GM13977 (cell line): ENCODE measurements around the gene STARD13.

Experiments used
- DNase-seq: peaks from one replicate; pipeline ENCODE4 v3.0.0; 2012; ENCODE audit warnings: low spot score
- in situ Hi-C: fragments of 300-500 bp; cut with MboI; formaldehyde crosslinking; loops from one replicate; pipeline ENCODE4 v1.12.0; 2022; ENCODE audit warnings: low sequenced_read_pairs, low pct_unique_long_range_greater_than_20kb, mixed read lengths, inconsistent platforms; ENCODE audit not compliant: unreplicated experiment
- TF ChIP-seq, protein P1 (sequence below): IDR thresholded peaks from 2 replicates; pipeline ENCODE4 v1.5.1; 2012; ENCODE audit warnings: mild to moderate bottlenecking, control low read depth; ENCODE audit not compliant: insufficient read depth; ENCODE audit errors: extremely low read depth, missing control alignments

Gene STARD13

DNA sequence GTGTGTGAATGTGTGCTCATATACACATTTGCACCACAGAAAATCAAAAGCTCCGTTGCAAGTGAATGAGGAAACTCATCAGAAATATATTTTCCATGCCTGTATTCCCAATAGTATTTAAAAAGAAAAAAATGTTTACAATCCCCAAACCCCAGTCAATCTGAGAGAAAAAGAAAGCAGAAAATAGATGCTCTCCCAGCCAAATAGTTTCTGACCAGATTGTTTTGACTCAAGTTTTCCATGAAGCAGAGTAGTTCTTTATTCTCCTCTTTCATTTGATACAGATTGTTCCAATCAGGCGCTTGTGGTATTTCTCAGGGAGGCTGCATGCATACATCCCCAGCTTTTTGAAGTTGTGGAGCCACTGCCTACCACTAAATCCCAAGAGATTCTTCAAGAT lies 110.6 kb downstream of the STARD13 start:
- no peak for DNase-seq
- in situ Hi-C loops = no loop called here
- TF ChIP-seq, protein P1, sequence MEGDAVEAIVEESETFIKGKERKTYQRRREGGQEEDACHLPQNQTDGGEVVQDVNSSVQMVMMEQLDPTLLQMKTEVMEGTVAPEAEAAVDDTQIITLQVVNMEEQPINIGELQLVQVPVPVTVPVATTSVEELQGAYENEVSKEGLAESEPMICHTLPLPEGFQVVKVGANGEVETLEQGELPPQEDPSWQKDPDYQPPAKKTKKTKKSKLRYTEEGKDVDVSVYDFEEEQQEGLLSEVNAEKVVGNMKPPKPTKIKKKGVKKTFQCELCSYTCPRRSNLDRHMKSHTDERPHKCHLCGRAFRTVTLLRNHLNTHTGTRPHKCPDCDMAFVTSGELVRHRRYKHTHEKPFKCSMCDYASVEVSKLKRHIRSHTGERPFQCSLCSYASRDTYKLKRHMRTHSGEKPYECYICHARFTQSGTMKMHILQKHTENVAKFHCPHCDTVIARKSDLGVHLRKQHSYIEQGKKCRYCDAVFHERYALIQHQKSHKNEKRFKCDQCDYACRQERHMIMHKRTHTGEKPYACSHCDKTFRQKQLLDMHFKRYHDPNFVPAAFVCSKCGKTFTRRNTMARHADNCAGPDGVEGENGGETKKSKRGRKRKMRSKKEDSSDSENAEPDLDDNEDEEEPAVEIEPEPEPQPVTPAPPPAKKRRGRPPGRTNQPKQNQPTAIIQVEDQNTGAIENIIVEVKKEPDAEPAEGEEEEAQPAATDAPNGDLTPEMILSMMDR = no peak

DNA sequence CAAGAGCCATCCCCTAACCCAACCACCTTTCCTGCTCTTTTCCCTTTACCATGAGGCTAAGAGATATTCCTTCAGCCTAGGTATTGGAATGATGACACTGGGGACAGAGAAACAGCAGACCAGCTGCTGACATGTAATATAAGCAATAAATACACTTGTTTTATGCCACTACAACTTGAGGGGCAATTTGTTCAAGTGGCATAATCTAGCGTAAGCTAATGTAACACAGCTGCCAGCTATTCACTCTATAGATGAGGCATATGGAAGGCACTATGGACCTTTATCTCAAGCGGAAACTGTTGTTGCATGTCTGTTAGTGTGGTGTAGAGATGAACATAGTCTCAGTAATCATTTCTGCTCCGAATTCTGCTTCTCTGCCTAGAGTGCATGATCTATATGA lies 111.1 kb downstream of the STARD13 start:
- in situ Hi-C loops = no loop called here
- DNase-seq = no peak
- TF ChIP-seq, protein P1 = no peak

DNA sequence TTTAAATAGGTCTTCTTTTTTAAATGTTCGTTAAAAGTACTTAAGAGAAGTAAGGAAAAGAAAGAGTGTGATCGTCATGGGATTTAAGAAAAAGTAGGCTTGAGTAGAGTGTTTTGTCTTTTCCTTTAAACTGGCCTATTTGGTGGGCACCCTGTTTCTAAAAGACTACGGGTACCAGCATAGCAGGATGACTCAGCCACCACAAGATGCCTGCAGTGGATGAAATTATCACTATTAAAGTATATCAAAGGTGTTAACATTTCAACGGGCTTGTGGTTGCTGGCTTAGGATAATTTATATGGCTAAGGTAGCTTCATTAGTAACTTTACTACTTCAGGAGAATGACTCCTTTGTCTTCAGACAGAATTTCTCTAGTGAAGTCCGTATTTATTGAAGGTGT lies 112.6 kb downstream of the STARD13 start:
- in situ Hi-C loops = no loop called here
- TF ChIP-seq, protein P1 = no peak
- DNase-seq = no peak

DNA sequence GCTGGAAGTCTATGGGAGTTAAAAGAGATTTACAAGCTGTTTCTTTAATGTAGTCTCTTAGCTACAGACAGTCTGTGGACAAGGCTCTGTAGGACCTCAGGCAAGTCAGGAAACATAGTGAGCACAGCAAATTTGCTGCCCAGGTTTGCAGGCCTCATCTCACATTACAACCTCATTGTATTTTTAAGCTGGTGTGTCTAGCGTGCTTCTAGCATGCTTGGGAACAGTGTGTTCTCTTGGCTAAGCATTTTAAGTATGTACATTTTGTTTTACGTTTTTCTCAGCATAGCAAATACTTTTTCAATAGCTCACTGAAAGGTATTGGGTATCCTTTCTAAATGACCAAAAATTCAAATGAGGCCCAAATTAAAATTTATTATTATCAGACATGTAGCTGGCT lies 113.2 kb downstream of the STARD13 start:
- TF ChIP-seq, protein P1 = no peak
- no peak for DNase-seq
- in situ Hi-C loops = no loop called here

DNA sequence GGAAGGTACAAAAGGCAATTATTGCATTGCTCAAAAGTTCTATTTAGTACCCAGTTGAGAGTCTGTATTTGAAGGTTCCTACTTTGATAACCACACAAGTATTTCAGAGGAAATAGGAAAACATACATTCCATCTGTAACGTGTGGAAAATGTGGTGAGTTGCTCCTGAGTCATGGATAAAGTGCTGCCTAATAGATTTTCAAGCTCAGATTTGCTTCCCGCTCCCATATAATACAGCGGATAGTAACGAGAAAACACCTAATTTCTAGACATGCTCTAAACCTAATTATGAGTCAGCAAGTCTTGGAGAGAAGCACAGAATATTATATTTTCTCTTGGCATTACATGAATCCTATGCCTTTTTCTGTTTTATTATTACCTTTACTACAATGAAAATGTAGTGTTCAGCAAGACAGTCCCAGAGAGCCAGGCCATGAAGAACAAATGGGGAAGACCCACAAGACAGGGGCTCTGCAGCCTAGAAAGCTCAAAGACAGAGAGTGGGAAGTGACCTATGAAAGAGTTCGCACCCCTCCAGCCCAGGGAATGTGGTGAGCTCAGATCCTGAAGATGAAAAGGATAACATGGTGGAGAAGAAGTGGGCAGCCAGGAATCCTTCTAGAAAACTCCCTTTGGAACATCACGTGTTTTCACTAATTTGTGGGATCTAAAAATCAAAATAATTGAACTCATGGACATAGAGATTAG lies 116.1 kb downstream of the STARD13 start:
- in situ Hi-C loops = no loop called here
- TF ChIP-seq, protein P1 = no peak
- no peak for DNase-seq

DNA sequence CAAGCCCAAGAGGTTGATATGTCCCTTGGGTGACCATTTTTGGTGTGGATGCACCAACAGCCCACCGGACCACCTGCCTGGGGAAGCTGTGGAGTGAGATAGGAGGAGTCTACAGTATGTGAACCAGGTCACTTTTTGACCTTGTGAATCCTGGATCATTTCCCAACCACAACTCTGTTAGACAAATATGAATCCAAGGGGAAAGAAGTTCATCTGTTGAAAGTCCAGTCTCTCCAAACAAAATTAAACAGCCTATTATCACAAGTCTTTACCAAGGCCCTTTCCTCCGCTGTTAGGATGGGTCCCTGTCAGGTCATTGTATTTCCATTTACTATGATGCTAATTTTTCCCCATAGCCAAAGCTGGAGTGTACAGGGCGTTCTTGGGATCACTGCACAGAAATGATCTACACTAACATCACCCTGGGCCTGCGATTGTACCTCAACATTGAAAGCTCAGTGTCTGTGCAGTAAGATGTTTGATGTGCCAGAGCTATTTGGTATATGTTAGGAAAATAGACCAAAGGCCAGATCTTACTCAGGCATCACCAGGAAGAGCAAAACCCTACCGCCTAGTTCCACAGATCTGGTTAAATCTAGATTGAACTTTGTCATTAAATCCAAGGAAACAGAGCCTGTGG lies 117.1 kb downstream of the STARD13 start:
- in situ Hi-C loops = no loop called here
- TF ChIP-seq, protein P1 = no peak
- no peak for DNase-seq
